Measurements from ENCODE around the gene TLK1. TPM values are rescaled to one million over a fixed set of nuclear protein-coding genes. Genes with fewer than 3 reads are reported as not detected.

The TLK1 gene
- polyA plus RNA-seq, 1 experiment, result 6.4 TPM

- CTCF ChIA-PET, result no interaction called here
- POLR2A ChIA-PET, result interaction anchor here (0.6 kb wide), 1 partner anchor 11 kb away, joined by 3 read pairs; no protein-coding TSS in a partner anchor
- H3K27me3 ChIP-seq (ENCODE audit: control insufficient read depth, insufficient read depth, low read length), result no peaks in the 10 kb centered on the region
- no peak overlapping the region for H3K4me3 ChIP-seq (ENCODE audit: low read depth, low read length)
- no peak for TF ChIP-seq CTCF (IDR thresholded peaks at IDR 0.05; ENCODE audit: insufficient read depth, low read depth, low read length)
- DNase-seq (ENCODE audit: low read depth), result no peak
- H3K36me3 ChIP-seq (ENCODE audit: control insufficient read depth, insufficient read depth, low read length), result no peaks in the 10 kb centered on the region
These were observed 17.0 kb downstream of the TLK1 start for GRCh38 chr2:171143670-171144062.

- no peaks in the 10 kb centered on the region for H3K36me3 ChIP-seq (ENCODE audit: control insufficient read depth, insufficient read depth, low read length)
- H3K27me3 ChIP-seq (ENCODE audit: control insufficient read depth, insufficient read depth, low read length), result no peaks in the 10 kb centered on the region
- no peak for DNase-seq (ENCODE audit: low read depth)
- ChIA-PET POLR2A (no interaction called here), CTCF (no interaction called here)
- H3K4me3 ChIP-seq (ENCODE audit: low read depth, low read length), result no peak overlapping the region
- TF ChIP-seq CTCF (IDR thresholded peaks at IDR 0.05; ENCODE audit: insufficient read depth, low read depth, low read length), result no peak
These were observed 18.3 kb downstream of the TLK1 start for GRCh38 chr2:171142398-171142797.

GRCh38 chr2:171141320-171141719 is 19.4 kb downstream of the TLK1 start:
- DNase-seq (ENCODE audit: low read depth), result no peak
- no peak overlapping the region for H3K4me3 ChIP-seq (ENCODE audit: low read depth, low read length)
- TF ChIP-seq CTCF (IDR thresholded peaks at IDR 0.05; ENCODE audit: insufficient read depth, low read depth, low read length), result no peak
- ChIA-PET CTCF (interaction anchor here (0.6 to 0.9 kb wide), 2 partner anchors 14 to 167 kb away, joined by 3 read pairs; no protein-coding TSS in a partner anchor), POLR2A (no interaction called here)
- no peaks in the 10 kb centered on the region for H3K27me3 ChIP-seq (ENCODE audit: control insufficient read depth, insufficient read depth, low read length)
- H3K36me3 ChIP-seq (ENCODE audit: control insufficient read depth, insufficient read depth, low read length), result no peaks in the 10 kb centered on the region

GRCh38 chr2:171139860-171140259 is 20.8 kb downstream of the TLK1 start:
- no peak overlapping the region for H3K4me3 ChIP-seq (ENCODE audit: low read depth, low read length)
- no peaks in the 10 kb centered on the region for H3K27me3 ChIP-seq (ENCODE audit: control insufficient read depth, insufficient read depth, low read length)
- H3K36me3 ChIP-seq (ENCODE audit: control insufficient read depth, insufficient read depth, low read length), result no peaks in the 10 kb centered on the region
- POLR2A ChIA-PET, result interaction anchor here (0.6 kb wide), 1 partner anchor 126 kb away, joined by 3 read pairs; no protein-coding TSS in a partner anchor
- no peak for DNase-seq (ENCODE audit: low read depth)
- CTCF ChIA-PET, result no interaction called here
- TF ChIP-seq CTCF (IDR thresholded peaks at IDR 0.05; ENCODE audit: insufficient read depth, low read depth, low read length), result no peak

GRCh38 chr2:171136024-171136423 is 24.7 kb downstream of the TLK1 start:
- no peak for TF ChIP-seq CTCF (IDR thresholded peaks at IDR 0.05; ENCODE audit: insufficient read depth, low read depth, low read length)
- CTCF ChIA-PET, result no interaction called here
- POLR2A ChIA-PET, result no interaction called here
- no peak overlapping the region for H3K4me3 ChIP-seq (ENCODE audit: low read depth, low read length)
- H3K36me3 ChIP-seq (ENCODE audit: control insufficient read depth, insufficient read depth, low read length), result no peaks in the 10 kb centered on the region
- no peaks in the 10 kb centered on the region for H3K27me3 ChIP-seq (ENCODE audit: control insufficient read depth, insufficient read depth, low read length)
- DNase-seq (ENCODE audit: low read depth), result no peak
